SK-N-SH (cell line): ENCODE measurements around the gene BFSP2. TPM values are rescaled to one million over a fixed set of nuclear protein-coding genes. Genes with fewer than 3 reads are reported as not detected.

Experiments
- CTCF ChIA-PET: fragments of 300-600, 350-600 bp; formaldehyde crosslinking; extraction: SDS; loops from one replicate; lab custom pipeline; 2021; lab: Yijun Ruan, JAX
- POLR2A ChIA-PET: fragments of 350-600 bp; sonication (Branson Sonifier 250); formaldehyde crosslinking; extraction: SDS; loops from one replicate; lab custom pipeline; 2020; ENCODE audit warnings: antibody characterized with exemption, inconsistent platforms; lab: Yijun Ruan, JAX
- DNase-seq: peaks from one replicate; pipeline ENCODE4 v3.0.0; 2012
- H2AFZ ChIP-seq: fragments of 200-600 bp; sonication (generic); 2 replicates; pipeline ENCODE4 v1.8.1; 2016; ENCODE audit warnings: antibody characterized with exemption, mild to moderate bottlenecking, low read depth
- H3F3A ChIP-seq: fragments of 200-600 bp; sonication (generic); replicated peaks from 2 replicates; pipeline ENCODE3; 2016; ENCODE audit warnings: antibody characterized with exemption, mild to moderate bottlenecking; ENCODE audit not compliant: insufficient read depth
- H3K27ac ChIP-seq, 2 experiments: fragments of 200-500 bp in 1 of 2; fragments of 200-600 bp in 1 of 2; sonication (Bioruptor generic) in 1 of 2; sonication (generic), shearing (Covaris generic) in 1 of 2; 2 replicates each; pipeline versions ENCODE4 v1.5.1 to v1.6.1; 2014 to 2016; ENCODE audit warnings: low read depth in 2 of 2, inconsistent platforms in 1 of 2, low read length in 1 of 2, mild to moderate bottlenecking in 1 of 2, mixed read lengths in 1 of 2
- H3K27me3 ChIP-seq: fragments of 200-600 bp; sonication (generic), shearing (Covaris generic); 2 replicates; pipeline ENCODE4 v1.6.1; 2016; ENCODE audit warnings: mixed run types; ENCODE audit not compliant: insufficient read depth
- H3K36me3 ChIP-seq, 2 experiments: fragments of 200-500 bp in 1 of 2; fragments of 200-600 bp in 1 of 2; sonication (Bioruptor generic) in 1 of 2; sonication (generic) in 1 of 2; replicated peaks in 1 of 2; 2 replicates each; pipeline versions ENCODE3 to v1.5.1; 2014 to 2016; ENCODE audit warnings: low read length in 1 of 2, mild to moderate bottlenecking in 1 of 2; ENCODE audit not compliant: insufficient read depth in 2 of 2, control insufficient read depth in 1 of 2
- H3K4me1 ChIP-seq, 2 experiments: fragments of 200-500 bp in 1 of 2; fragments of 200-600 bp in 1 of 2; sonication (Bioruptor generic) in 1 of 2; sonication (generic), shearing (Covaris generic) in 1 of 2; 2 replicates each; pipeline versions ENCODE4 v1.5.1 to v1.6.1; 2014 to 2016; ENCODE audit warnings: low read depth in 1 of 2, low read length in 1 of 2, mixed run types in 1 of 2; ENCODE audit not compliant: insufficient read depth in 2 of 2, control insufficient read depth in 1 of 2
- H3K4me2 ChIP-seq: fragments of 200-600 bp; sonication (generic), shearing (Covaris generic); 2 replicates; pipeline ENCODE4 v1.6.1; 2017; ENCODE audit warnings: mixed run types
- H3K4me3 ChIP-seq, 2 experiments: fragments of 200-500 bp in 1 of 2; fragments of 200-600 bp in 1 of 2; sonication (Bioruptor generic) in 1 of 2; sonication (generic), shearing (Covaris generic) in 1 of 2; 2 replicates each; pipeline versions ENCODE4 v1.5.1 to v1.8.1; 2014 to 2016; ENCODE audit warnings: low read depth in 2 of 2, inconsistent platforms in 1 of 2, low read length in 1 of 2, mild to moderate bottlenecking in 1 of 2, mixed read lengths in 1 of 2, moderate library complexity in 1 of 2
- H3K79me2 ChIP-seq: fragments of 200-600 bp; sonication (generic); 2 replicates; pipeline ENCODE4 v1.8.1; 2017; ENCODE audit warnings: mild to moderate bottlenecking; ENCODE audit not compliant: insufficient read depth
- H3K9ac ChIP-seq: fragments of 200-600 bp; sonication (generic); 2 replicates; pipeline ENCODE4 v1.6.1; 2017; ENCODE audit warnings: mixed run types
- H3K9me2 ChIP-seq: fragments of 200-600 bp; sonication (generic); 2 replicates; pipeline ENCODE4 v1.6.1; 2017; ENCODE audit warnings: mixed run types
- H3K9me3 ChIP-seq: fragments of 200-600 bp; sonication (generic); 2 replicates; pipeline ENCODE4 v1.6.1; 2017; ENCODE audit warnings: mixed run types, mild to moderate bottlenecking, moderate library complexity
- H4K20me1 ChIP-seq: fragments of 200-600 bp; sonication (generic); 2 replicates; pipeline ENCODE4 v1.6.1; 2017; ENCODE audit warnings: mild to moderate bottlenecking, mixed run types; ENCODE audit not compliant: insufficient read depth
- CHD2 ChIP-seq: fragments of 150-350 bp; IDR thresholded peaks from 2 replicates; pipeline ENCODE4 v1.6.1; 2018; ENCODE audit warnings: low read length; ENCODE audit not compliant: partially characterized antibody
- CTCF ChIP-seq: fragments of 200-600 bp; sonication (generic); IDR thresholded peaks from 2 replicates; pipeline ENCODE4 v1.6.1; 2017; ENCODE audit warnings: antibody characterized with exemption, mild to moderate bottlenecking, moderate library complexity
- ELF1 ChIP-seq: IDR thresholded peaks from 2 replicates; pipeline ENCODE4 v1.4.0; 2012
- EP300 ChIP-seq, 2 experiments: IDR thresholded peaks; 2 replicates each; pipeline versions ENCODE4 v1.4.0 to v1.6.1; 2012; ENCODE audit warnings: borderline replicate concordance in 1 of 2, low read depth in 1 of 2, low read length in 1 of 2
- EZH2phosphoT487 ChIP-seq: fragments of 200-600 bp; sonication (generic); IDR thresholded peaks from 2 replicates; pipeline ENCODE4 v1.6.1; 2017; ENCODE audit warnings: low read depth, mixed run types, mild to moderate bottlenecking, antibody characterized with exemption, moderate library complexity, borderline replicate concordance
- FOSL2 ChIP-seq: IDR thresholded peaks from 2 replicates; pipeline ENCODE4 v1.4.0; 2012; ENCODE audit warnings: low read depth, mild to moderate bottlenecking, moderate library complexity, borderline replicate concordance
- GATA2 ChIP-seq: sonication (generic); formaldehyde crosslinking; IDR thresholded peaks from 2 replicates; pipeline ENCODE4 v1.5.0; 2020; ENCODE audit warnings: mild to moderate bottlenecking, missing genetic modification reagents
- IRF3 ChIP-seq: fragments of 150-350 bp; IDR thresholded peaks from 2 replicates; pipeline ENCODE4 v1.6.1; 2016; ENCODE audit warnings: mild to moderate bottlenecking, low read depth, low read length
- JUND ChIP-seq: IDR thresholded peaks from 2 replicates; pipeline ENCODE4 v1.4.0; 2012
- MEF2A ChIP-seq: IDR thresholded peaks from 2 replicates; pipeline ENCODE4 v1.4.0; 2012; ENCODE audit warnings: low read depth, borderline replicate concordance
- NFIC ChIP-seq: IDR thresholded peaks from 2 replicates; pipeline ENCODE4 v1.4.0; 2012; ENCODE audit warnings: borderline replicate concordance
- PBX3 ChIP-seq: IDR thresholded peaks from 2 replicates; pipeline ENCODE4; 2012
- POLR2AphosphoS5 ChIP-seq: IDR thresholded peaks from 2 replicates; pipeline ENCODE4 v1.6.1; 2012; ENCODE audit warnings: low read depth, low read length
- RFX5 ChIP-seq: IDR thresholded peaks from 2 replicates; pipeline ENCODE4 v1.6.1; 2012; ENCODE audit warnings: mild to moderate bottlenecking, improper control_type of control experiment, low read length
- RXRA ChIP-seq: IDR thresholded peaks from 2 replicates; pipeline ENCODE4 v1.4.0; 2012; ENCODE audit warnings: low read depth, mild to moderate bottlenecking, borderline replicate concordance
- TAF1 ChIP-seq: IDR thresholded peaks from 2 replicates; pipeline ENCODE4 v1.6.1; 2012; ENCODE audit warnings: low read depth, mild to moderate bottlenecking, low read length, moderate library complexity, borderline replicate concordance
- TCF12 ChIP-seq: IDR thresholded peaks from 2 replicates; pipeline ENCODE4 v1.4.0; 2012
- TEAD4 ChIP-seq: IDR thresholded peaks from 2 replicates; pipeline ENCODE4 v1.4.0; 2012; ENCODE audit warnings: mild to moderate bottlenecking, borderline replicate concordance; ENCODE audit not compliant: insufficient read depth
- USF1 ChIP-seq: IDR thresholded peaks from 2 replicates; pipeline ENCODE4 v1.4.0; 2012; ENCODE audit warnings: low read depth, borderline replicate concordance
- USF2 ChIP-seq: fragments of 150-350 bp; IDR thresholded peaks from 2 replicates; pipeline ENCODE4 v1.6.1; 2017; ENCODE audit warnings: antibody characterized with exemption, low read length, low read depth, borderline replicate concordance
- WGBS: methylation state at CpG from one replicate; pipeline ENCODE4 v1.1.6; 2017; ENCODE audit warnings: low lambda C conversion rate; 5-methylcytosine and 5-hydroxymethylcytosine counted together
- polyA plus RNA-seq, 3 experiments: library from polyadenylated mRNA; depleted of rRNA; stranded (reverse); fragments of >200 nt; gene quantifications; 2 replicates each; pipeline ENCODE4 v1.2.3, GENCODE V29; 2012

BFSP2 gene
- polyA plus RNA-seq, 1 of the 3 experiments (the other 2 are of a cell fraction): not detected

- no peak overlapping the region for H3K4me2 ChIP-seq
- H3K27me3 ChIP-seq: no peaks in the 10 kb centered on the region
- no peak overlapping the region for H3K27ac ChIP-seq
- H4K20me1 ChIP-seq: no peaks in the 10 kb centered on the region
- no peak overlapping the region for H2AFZ ChIP-seq
- no peaks in the 10 kb centered on the region for H3K79me2 ChIP-seq
- WGBS: 93% methylated on average over 3 of the region's 3 CpGs
- H3K36me3 ChIP-seq: no peaks in the 10 kb centered on the region
- ChIA-PET POLR2A (no interaction called here), CTCF (interaction anchor here (0.8 to 5.4 kb wide), 4 partner anchors 17 to 729 kb away, joined by 3 to 18 read pairs (median 5); no protein-coding TSS in a partner anchor)
- no peak overlapping the region for H3K9ac ChIP-seq
- no peaks in the 10 kb centered on the region for H3K9me2 ChIP-seq
- peaks cover 12 to 15% of the 10 kb centered on the region in 2 experiments; a peak in 3 of 4 replicates for H3K4me1 ChIP-seq
- no peak for TF ChIP-seq CHD2
- TF ChIP-seq RFX5: no peak
- no peak for TF ChIP-seq EP300 (IDR thresholded peaks at IDR 0.05; ENCODE audit: borderline replicate concordance in 1 of 2, low read depth in 1 of 2, low read length in 1 of 2)
- TF ChIP-seq PBX3: no peak
- no peak for TF ChIP-seq CTCF
- no peak for TF ChIP-seq TAF1
- no peak for TF ChIP-seq ELF1
- no peak for TF ChIP-seq USF2
- TF ChIP-seq EZH2phosphoT487: no peak
- TF ChIP-seq TEAD4: no peak
- TF ChIP-seq POLR2AphosphoS5: no peak
- TF ChIP-seq JUND: no peak
- no peak for TF ChIP-seq FOSL2
- TF ChIP-seq USF1: no peak
- TF ChIP-seq NFIC: no peak
- TF ChIP-seq RXRA: no peak
- TF ChIP-seq GATA2: no peak
- TF ChIP-seq TCF12: no peak
- no peak for TF ChIP-seq MEF2A
- no peak for TF ChIP-seq IRF3
- peaks cover 5% of the 10 kb centered on the region for H3F3A ChIP-seq
- DNase-seq: no peak
- no peaks in the 10 kb centered on the region for H3K9me3 ChIP-seq
- no peak overlapping the region for H3K4me3 ChIP-seq
Observed at GRCh38 chr3:133455281-133455680, 55.4 kb downstream of the BFSP2 start.
